HG03432 (cell line): Measurements from ENCODE around the gene ITFG2.
"Not testable (repeated sequence)": the region's sequence is repeated elsewhere in the genome, so short reads cannot be mapped to it uniquely, and the experiment has no call there.

Experiments
- ATAC-seq: cut with Tn5 transposase; IDR thresholded peaks from one replicate; pipeline ENCODE4 v1.9.1; 2021; ENCODE audit warnings: mild to moderate bottlenecking, moderate library complexity; ENCODE audit not compliant: unreplicated experiment

The ITFG2 gene

DNA sequence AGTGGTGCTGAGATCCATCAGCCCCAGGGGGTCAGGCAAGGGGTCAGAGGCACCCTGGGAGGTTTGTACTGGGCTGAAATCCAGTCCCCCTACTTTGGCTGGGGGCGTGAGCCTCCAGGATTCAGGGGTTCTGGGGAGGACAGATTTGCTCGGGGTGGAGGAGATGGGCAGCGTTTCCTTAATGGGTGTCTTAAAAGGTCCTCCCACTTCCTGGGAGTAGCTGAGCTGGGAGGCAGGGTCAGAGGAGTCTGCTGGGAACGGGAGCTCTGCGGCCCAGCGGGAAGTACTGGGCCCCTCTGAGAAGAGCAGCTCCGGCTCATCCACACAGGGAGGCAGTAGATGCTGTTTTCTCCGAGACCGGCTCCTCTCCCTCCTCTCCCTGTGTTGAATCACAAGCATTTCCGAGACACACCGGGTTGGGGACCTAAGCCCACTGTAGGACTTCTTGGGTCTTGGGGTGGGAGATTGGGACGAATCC lies 46.5 kb downstream of the ITFG2 start:
- no peak for ATAC-seq

DNA sequence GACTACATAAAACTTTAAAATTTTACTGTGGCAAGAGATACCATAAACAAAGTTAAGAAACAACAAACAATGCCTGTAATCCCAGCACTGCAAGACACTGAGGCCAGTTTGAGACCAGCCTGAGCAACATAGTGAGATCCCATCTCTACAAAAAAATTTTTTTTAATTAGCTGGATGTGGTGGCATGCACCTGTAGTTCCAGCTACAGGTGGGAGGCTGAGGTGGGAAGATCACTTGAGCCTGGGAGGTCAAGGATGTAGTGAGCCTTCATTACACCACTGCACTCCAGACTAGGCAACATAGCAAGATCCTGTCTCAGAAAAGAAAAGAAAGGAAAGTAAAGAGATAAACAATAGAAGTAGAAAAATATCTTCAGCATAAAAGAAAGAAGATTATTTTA lies 47.7 kb downstream of the ITFG2 start:
- no peak for ATAC-seq

DNA sequence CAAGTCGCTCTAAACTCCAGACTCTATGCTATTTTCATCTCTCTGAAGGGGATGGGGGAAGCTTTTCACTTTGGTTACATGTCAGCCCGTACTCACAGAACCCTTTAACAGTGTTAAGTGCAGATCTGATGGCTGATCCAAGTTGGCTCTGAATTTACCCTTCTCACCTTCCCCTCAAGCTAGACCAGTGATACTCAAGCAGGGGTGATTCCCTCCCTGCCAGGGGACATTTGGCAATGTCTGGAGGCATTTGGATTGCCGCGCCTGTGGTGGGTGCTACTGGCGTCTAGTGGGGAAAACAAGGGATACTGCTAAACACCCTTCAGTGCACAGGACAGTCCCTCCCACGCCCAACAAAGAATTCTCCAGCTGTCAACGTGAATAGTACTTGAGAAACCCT lies 50.4 kb downstream of the ITFG2 start:
- no peak for ATAC-seq

DNA sequence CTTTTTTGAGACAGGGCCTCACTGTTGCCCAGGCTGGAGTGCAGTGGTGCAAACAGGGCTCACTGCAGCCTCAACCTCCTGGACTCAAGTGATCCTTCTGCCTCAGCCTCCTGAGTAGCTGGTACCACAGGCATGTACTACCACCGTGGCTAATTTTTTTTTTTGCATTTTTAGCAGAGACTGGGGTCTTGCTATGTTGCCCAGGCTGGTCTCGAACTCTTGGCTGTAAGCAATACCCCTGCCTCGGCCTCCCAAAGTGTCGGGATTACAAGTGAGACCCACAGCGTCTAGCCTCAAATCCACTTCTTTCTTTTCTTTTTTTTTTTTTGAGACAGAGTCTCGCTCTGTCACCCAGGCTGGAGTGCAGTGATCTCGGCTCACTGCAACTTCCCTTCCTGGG lies 50.9 kb downstream of the ITFG2 start:
- ATAC-seq, result not testable (repeated sequence)

DNA sequence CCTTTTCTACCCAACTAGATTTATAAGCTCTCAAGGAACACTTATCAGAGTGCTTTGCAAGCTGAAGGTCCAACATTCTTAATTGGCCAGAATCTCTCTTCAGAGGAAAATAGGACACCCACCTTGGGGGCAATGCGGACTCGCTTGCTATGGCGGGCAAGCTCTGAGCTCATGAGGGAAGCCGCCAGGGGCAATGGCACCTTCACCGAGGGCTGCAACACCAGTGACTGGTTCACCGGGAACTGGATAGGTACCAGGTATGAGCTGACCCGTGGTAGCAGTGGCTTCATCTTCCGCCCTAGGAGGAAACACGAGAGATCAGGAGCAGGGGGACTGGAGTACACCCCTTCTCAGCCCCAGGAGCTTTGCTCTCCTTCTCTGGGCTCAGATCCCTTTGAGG lies 51.7 kb downstream of the ITFG2 start:
- no peak for ATAC-seq

DNA sequence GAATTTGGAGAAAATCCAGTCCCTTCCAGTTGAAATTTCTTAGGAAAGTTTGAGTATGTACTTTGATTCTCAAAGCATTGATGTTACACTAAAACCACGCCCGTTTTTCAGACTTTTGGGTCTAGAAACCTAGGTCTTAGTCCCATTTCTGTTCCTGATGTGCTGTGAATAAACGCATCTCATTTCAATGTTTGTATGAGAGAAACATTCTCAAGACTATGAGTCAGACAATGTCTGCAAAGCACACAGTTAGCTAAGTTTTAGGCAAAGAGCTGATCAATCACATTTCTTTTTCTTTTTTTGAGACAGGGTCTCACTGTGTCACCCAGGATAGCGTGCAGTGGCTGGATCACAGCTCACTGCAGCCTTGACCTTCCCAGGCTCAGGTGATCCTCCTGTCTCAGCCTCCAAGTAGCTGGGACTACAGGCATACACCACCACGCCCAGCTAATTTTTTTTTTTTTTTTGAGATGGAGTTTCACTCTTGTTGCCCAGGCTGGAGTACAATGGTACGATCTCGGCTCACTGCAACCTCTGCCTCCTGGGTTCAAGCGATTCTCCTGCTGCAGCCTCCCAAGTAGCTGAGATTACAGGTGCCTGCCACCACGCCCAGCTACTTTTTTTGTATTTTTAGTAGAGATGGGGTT lies 56.6 kb downstream of the ITFG2 start:
- ATAC-seq, result not testable (repeated sequence)
